Sigmoid colon (tissue), 4 donors: ENCODE data around the gene PMM2.

Source experiments
- CTCF ChIP-seq, 4 experiments: fragments of 450-650 bp in 3 of 4; fragments of 200-600 bp in 1 of 4; IDR thresholded peaks; one replicate each; pipeline ENCODE4 v1.5.1; 2016 to 2019; ENCODE audit warnings: antibody characterized with exemption in 4 of 4, mild to moderate bottlenecking in 3 of 4, moderate library complexity in 2 of 4
- POLR2A ChIP-seq, 2 donors: fragments of 450-650 bp; IDR thresholded peaks; one replicate each; pipeline ENCODE4 v1.6.1; 2016; ENCODE audit warnings: antibody characterized with exemption in 2 of 2, mild to moderate bottlenecking in 2 of 2, moderate library complexity in 2 of 2
- POLR2AphosphoS5 ChIP-seq, 4 donors: sonication (generic); formaldehyde crosslinking; IDR thresholded peaks; one replicate each; pipeline ENCODE4 v1.6.1; 2017; ENCODE audit warnings: antibody characterized with exemption in 4 of 4

- TF ChIP-seq POLR2A (IDR thresholded peaks at IDR 0.05) (no peak), CTCF (IDR thresholded peaks at IDR 0.05) (no peak), POLR2AphosphoS5 (IDR thresholded peaks at IDR 0.05) (no peak)
Measured at GRCh38 chr16:8767176-8767575, 30.5 kb upstream of the PMM2 start.
